Kidney epithelial cell (primary cell): ENCODE measurements around the gene NFIL3. TPM values are rescaled to one million over a fixed set of nuclear protein-coding genes. Genes with fewer than 3 reads are reported as not detected.

Experiments
- DNase-seq: peaks from one replicate; pipeline ENCODE4 v3.0.0-alpha.2; 2010; ENCODE audit warnings: low read depth
- H3K27me3 ChIP-seq: 2 replicates; pipeline ENCODE4 v1.6.0; 2011; ENCODE audit warnings: low read length; ENCODE audit not compliant: control insufficient read depth, insufficient read depth
- H3K36me3 ChIP-seq: 2 replicates; pipeline ENCODE4 v1.5.1; 2011; ENCODE audit warnings: low read length; ENCODE audit not compliant: control insufficient read depth, insufficient read depth
- H3K4me3 ChIP-seq: 2 replicates; pipeline ENCODE4 v1.5.1; 2011; ENCODE audit warnings: low read depth, mild to moderate bottlenecking, control low read depth, low read length
- CTCF ChIP-seq: IDR thresholded peaks from 2 replicates; pipeline ENCODE4 v1.5.1; 2011; ENCODE audit warnings: mild to moderate bottlenecking, moderate library complexity, low read length, control low read depth, inconsistent platforms; ENCODE audit not compliant: insufficient read depth, poor library complexity, severe bottlenecking
- total RNA-seq: library from RNA; depleted of rRNA; stranded (reverse); fragments of >200 nt; gene quantifications from 2 replicates; pipeline ENCODE4 v1.2.3, GENCODE V29; 2015

Gene NFIL3
- total RNA-seq, 1 donor from 2014 or later, result 31.1 TPM

GRCh38 chr9:91445135-91445534 is 21.5 kb upstream of the NFIL3 start:
- H3K36me3 ChIP-seq, result no peaks in the 10 kb centered on the region
- TF ChIP-seq CTCF, result no peak
- H3K27me3 ChIP-seq, result no peaks in the 10 kb centered on the region
- no peak overlapping the region for H3K4me3 ChIP-seq
- no peak for DNase-seq

- no peak for TF ChIP-seq CTCF
- Histone ChIP-seq H3K36me3 (no peaks in the 10 kb centered on the region), H3K4me3 (no peak overlapping the region), H3K27me3 (no peaks in the 10 kb centered on the region)
- no peak for DNase-seq
Measured at GRCh38 chr9:91443994-91444392, 20.4 kb upstream of the NFIL3 start.

GRCh38 chr9:91443321-91443993 is 19.8 kb upstream of the NFIL3 start:
- TF ChIP-seq CTCF, result no peak
- H3K36me3 ChIP-seq, result no peaks in the 10 kb centered on the region
- no peak overlapping the region for H3K4me3 ChIP-seq
- H3K27me3 ChIP-seq, result no peaks in the 10 kb centered on the region
- DNase-seq, result no peak

- Histone ChIP-seq H3K27me3 (no peaks in the 10 kb centered on the region), H3K36me3 (no peaks in the 10 kb centered on the region), H3K4me3 (no peak overlapping the region)
- DNase-seq, result no peak
- TF ChIP-seq CTCF, result no peak
Measured at GRCh38 chr9:91436841-91437240, 13.2 kb upstream of the NFIL3 start.

GRCh38 chr9:91433180-91433579 is 9.5 kb upstream of the NFIL3 start:
- DNase-seq, result peak; percentile 88
- peak; percentile 55 for TF ChIP-seq CTCF
- Histone ChIP-seq H3K27me3 (no peaks in the 10 kb centered on the region), H3K4me3 (no peak overlapping the region), H3K36me3 (no peaks in the 10 kb centered on the region)

- H3K36me3 ChIP-seq, result no peaks in the 10 kb centered on the region
- H3K27me3 ChIP-seq, result no peaks in the 10 kb centered on the region
- no peak for TF ChIP-seq CTCF
- H3K4me3 ChIP-seq, result no peak overlapping the region
- no peak for DNase-seq
Measured at GRCh38 chr9:91431485-91431884, 7.9 kb upstream of the NFIL3 start.
